Ammon's horn (tissue), 1 donor: ENCODE measurements around the gene NPM1.
"Not testable (repeated sequence)": the region's sequence is repeated elsewhere in the genome, so short reads cannot be mapped to it uniquely, and the experiment has no call there.

Experiments
- DNase-seq: peaks from one replicate; pipeline ENCODE4 v3.0.0-alpha.2; 2016; ENCODE audit warnings: low spot score

NPM1 gene

DNA sequence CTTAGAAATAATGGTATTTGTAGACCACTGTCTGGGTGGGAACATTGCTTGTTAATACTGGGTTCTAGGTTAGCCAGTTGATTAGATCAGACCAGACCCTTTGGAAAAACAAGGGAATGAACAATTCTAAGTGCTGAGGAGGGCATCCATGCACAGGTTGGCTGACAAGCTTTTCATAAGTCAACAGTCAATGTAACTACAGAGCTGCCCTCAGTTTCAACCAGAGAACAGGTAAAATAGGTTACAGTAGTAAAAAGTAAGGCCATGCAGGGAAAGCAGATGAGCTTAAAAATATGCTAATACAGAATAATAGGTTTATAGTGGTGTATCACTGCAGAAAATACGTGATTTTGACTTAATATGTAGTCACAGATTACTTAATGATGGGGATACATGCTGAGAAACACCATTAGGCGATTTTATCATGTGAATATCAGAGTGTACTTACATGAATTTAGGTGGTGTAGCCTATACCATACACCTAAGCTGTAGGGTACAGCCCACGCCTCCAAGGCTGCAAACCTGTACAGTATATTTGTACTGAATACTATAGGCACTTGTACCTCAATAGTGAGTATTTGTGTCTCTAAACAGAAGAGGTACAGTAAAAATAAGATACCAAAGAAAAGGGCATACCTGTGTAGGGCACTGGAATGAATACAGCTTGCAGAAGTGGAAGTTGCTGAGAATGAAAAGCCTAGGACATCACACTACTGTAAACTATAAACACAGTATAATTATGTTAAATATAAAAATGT is 25.7 kb downstream of the NPM1 start:
- DNase-seq = no peak

- DNase-seq = not testable (repeated sequence)
Observed at GRCh38 chr5:171413993-171414392, 26.3 kb downstream of the NPM1 start.

- no peak for DNase-seq
Observed at GRCh38 chr5:171415115-171415730, 27.6 kb downstream of the NPM1 start.

GRCh38 chr5:171416160-171417049 is 28.8 kb downstream of the NPM1 start:
- DNase-seq = no peak

DNA sequence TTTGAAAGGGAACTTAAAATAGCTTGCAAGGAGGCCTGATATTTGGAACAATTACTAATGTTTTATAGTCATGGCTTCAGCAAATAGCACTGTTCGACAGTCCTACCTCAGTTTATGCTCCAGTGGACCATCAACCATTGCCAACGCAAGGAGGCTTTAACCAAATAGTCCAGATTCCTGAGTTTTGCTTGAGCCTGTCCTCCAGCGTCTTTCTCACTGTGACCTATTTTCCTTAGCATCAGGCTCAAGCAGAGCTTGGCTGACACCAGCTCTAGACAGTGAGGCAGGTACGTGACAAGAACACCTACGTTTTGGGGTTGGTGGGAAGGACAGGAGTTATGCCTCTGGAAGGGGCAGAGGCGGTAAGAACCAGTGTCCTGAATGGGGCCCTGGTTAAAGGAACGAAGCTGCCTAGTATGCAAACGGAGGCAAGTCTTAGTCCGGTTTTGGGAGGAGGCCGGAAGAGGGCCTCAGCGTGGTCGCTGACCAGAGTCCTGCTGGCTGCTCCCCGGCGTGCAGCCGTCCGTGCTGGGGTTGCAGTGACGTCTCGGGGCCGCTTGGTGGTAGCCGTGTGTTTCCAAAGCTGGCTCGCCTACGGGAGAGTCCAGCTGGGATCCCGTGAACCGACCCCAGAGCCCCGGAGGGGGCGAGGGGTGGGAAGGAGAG is 30.8 kb downstream of the NPM1 start:
- peak; percentile 78 for DNase-seq

DNA sequence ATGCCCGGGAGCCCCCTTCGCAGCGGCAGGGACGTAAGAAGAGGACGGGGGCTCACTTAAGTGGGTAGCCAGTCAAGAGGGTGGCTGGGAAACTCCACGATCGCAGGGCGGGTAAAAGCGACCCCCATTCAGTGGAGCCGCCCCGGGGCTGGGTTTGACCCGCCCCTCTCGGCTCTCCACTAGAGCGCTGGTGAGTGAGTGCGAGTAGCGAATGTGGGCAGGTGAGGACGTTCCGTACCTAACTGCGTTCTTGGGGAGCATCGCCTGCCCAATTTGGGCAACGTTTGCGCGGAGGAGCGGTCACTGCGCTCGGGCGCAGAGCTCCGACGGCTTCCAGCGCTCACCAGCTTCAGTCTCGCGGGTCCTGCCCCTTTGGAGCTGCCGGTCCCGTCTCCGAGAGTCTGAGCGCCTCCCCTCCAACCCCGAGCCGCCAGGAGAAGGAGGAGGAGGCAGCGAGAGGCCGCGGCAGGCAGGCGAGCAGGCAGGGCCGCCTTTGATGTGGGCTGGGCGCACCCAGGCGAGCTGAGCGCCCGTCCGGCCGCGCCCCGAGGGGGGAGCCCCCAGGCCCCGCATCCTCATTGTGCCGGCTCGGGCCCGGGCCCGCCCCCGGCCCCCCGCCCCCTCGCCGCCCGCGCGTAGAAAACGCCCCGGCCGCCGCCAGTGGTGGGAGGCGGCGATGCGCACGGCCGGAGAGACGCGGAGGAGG is 31.5 kb downstream of the NPM1 start, which contains the start of gene FGF18:
Gene FGF18 (plus strand): TSS at position 666 of the 706 bp plus-strand sequence. CDS start 553 bp downstream, outside the sequence.
- no peak for DNase-seq

DNA sequence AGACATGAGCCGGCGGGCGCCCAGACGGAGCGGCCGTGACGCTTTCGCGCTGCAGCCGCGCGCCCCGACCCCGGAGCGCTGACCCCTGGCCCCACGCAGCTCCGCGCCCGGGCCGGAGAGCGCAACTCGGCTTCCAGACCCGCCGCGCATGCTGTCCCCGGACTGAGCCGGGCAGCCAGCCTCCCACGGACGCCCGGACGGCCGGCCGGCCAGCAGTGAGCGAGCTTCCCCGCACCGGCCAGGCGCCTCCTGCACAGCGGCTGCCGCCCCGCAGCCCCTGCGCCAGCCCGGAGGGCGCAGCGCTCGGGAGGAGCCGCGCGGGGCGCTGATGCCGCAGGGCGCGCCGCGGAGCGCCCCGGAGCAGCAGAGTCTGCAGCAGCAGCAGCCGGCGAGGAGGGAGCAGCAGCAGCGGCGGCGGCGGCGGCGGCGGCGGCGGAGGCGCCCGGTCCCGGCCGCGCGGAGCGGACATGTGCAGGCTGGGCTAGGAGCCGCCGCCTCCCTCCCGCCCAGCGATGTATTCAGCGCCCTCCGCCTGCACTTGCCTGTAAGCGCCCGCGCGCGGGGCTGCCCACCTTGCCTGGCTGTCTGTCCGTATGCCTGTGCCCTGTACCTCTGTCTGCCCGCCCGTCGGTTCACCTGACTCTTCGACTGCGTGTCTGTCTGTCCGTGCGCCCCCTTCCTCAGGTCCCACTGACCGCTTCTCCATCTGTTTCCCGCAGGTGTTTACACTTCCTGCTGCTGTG is 32.2 kb downstream of the NPM1 start:
- DNase-seq = no peak

DNA sequence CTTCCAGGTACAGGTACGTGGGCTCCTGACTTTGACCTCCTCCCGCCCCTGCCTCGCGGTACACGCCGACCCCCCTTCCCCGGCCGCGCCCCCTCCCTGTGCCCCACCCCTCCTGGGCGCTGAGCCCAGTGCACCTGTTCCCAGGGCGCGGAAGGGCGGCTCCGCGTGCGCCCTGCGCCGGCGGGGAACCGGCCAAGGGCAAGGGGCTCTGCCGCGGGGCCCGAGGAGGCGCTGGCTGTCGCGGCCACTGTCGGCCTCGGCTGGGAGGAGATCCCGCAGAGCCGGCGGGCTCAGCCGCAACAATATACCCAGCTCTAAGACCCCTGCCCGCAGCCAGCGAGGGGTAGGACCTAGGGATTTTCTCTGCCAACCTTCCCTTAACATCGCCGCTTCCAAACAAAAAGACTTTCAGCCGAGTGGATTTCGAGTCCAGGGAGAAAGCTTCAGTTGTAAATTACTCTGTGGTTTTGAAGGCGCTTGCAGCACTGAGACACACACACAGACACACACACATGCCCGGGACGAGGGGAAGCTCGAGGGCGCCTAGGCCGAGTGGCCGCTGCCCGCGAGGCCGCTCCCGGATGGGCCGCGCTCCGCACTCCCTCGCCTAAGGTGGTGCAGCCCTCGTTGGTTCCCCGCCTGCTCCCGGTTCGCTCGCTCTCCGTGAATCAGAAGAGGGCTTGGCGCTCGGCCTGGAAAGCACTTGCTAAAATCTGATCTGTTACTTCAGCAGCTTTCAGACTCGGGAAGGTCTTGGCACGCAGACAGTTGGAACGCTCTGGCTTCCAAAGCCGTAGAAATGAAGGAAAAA is 33.0 kb downstream of the NPM1 start:
- peak; percentile 73 for DNase-seq

- no peak for DNase-seq
Observed at GRCh38 chr5:171421331-171422262, 33.9 kb downstream of the NPM1 start.

GRCh38 chr5:171422495-171422894 is 34.8 kb downstream of the NPM1 start:
- no peak for DNase-seq

- no peak for DNase-seq
Observed at GRCh38 chr5:171422902-171423663, 35.4 kb downstream of the NPM1 start.

- no peak for DNase-seq
Observed at GRCh38 chr5:171424726-171425125, 37.1 kb downstream of the NPM1 start.

GRCh38 chr5:171425596-171426244 is 38.1 kb downstream of the NPM1 start:
- no peak for DNase-seq

DNA sequence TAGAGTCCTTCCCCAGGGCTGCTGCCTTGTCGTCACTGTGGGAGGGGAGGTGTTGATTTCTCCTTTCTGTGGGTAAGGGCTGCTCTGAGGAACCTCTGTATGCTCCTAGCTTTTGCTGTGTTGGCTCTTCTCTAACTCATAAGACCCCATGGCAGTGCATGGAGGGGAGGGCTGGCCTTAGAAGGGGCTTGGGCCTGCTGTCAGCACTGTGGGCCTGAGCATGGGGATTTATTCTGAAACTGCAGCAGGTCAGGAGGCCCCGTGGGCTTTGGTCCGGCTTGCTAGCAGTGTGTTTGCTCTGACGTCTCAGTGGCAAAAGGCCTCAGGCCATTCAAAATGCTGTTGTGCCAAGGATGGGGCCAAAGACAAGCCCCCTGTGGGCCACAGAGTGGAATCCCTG is 38.6 kb downstream of the NPM1 start:
- no peak for DNase-seq

DNA sequence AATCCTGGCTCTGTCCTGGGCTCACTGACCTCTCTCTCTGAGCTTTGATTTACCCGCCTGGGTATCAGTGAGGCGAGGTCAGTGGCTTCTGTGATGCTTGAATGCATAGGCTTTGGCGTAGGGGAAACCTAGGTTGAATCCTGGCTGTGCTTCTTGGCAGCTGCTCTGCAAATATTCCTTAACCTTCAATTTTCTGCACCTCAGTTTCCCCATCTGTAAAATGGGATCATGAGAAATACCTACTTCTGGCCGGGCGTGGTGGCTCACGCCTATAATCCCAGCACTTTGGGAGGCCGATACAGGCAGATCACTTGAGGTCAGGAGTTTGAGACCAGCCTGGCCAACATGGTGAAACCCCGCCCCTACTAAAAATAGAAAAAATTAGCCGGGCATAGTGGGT is 39.0 kb downstream of the NPM1 start:
- DNase-seq = no peak

GRCh38 chr5:171427318-171428167 is 39.9 kb downstream of the NPM1 start:
- DNase-seq = no peak
